ENCODE data around the gene OTUD5. TPM values are rescaled to one million over a fixed set of nuclear protein-coding genes. Genes with fewer than 3 reads are reported as not detected.
A peak's percentile ranks its signal among the peaks of the same experiment; 100 is the strongest.

The OTUD5 gene
- total and polyA plus RNA-seq, 2 experiments from 2014 or later, result 27.0 to 43.4 TPM

GRCh38 chrX:48958635-48959094, 1.3 kb upstream of the OTUD5 start:
- Histone ChIP-seq H3F3A (ENCODE audit: insufficient read depth) (peaks cover 11% of the 10 kb centered on the region), H3K36me3 (ENCODE audit: low read depth) (no peaks in the 10 kb centered on the region), H3K9ac (peak overlapping the region; percentile 99), H3K9me2 (ENCODE audit: insufficient read depth) (no peaks in the 10 kb centered on the region), H4K20me1 (ENCODE audit: insufficient read depth) (no peaks in the 10 kb centered on the region), H3K4me3 (peak overlapping the region; percentile 77), H2AFZ (peak overlapping the region; percentile 84), H3K27ac (peak overlapping the region; percentile 100), H3K4me2 (ENCODE audit: unreplicated experiment) (peak overlapping the region; percentile 96), H3K4me1 (ENCODE audit: insufficient read depth) (peaks cover 15% of the 10 kb centered on the region; the same call in 1 of the 2 replicates), H3K27me3 (replicated peaks; ENCODE audit: insufficient read depth) (no peaks in the 10 kb centered on the region), H3K79me2 (ENCODE audit: insufficient read depth) (peaks cover 34% of the 10 kb centered on the region), H3K9me3 (ENCODE audit: low read depth) (no peaks in the 10 kb centered on the region)
- TF ChIP-seq EZH2 (IDR thresholded peaks at IDR 0.05; ENCODE audit: insufficient read depth, poor library complexity, severe bottlenecking) (no peak), EZH2phosphoT487 (IDR thresholded peaks at IDR 0.05; ENCODE audit: insufficient read depth, low read depth) (no peak)
- peak; percentile 86 for DNase-seq
- in situ Hi-C loops (cut with MboI), result no loop called here
- 1 to 2% methylated on average over 20 to 21 of the region's 21 CpGs for WGBS, 2 experiments (ENCODE audit: low coverage in 1 of 2, low lambda C conversion rate in 2 of 2, missing lambda C conversion rate in 2 of 2)

- H3K9ac ChIP-seq, result peak overlapping the region; percentile 99
- H3K36me3 ChIP-seq (ENCODE audit: low read depth), result no peaks in the 10 kb centered on the region
- H3K27me3 ChIP-seq (replicated peaks; ENCODE audit: insufficient read depth), result no peaks in the 10 kb centered on the region
- peaks cover 15% of the 10 kb centered on the region; the same call in 1 of the 2 replicates for H3K4me1 ChIP-seq (ENCODE audit: insufficient read depth)
- 0 out of 2 replicates have a peak overlapping the region, but pooled peaks have one; percentile 44 for H2AFZ ChIP-seq
- no peaks in the 10 kb centered on the region for H4K20me1 ChIP-seq (ENCODE audit: insufficient read depth)
- H3K4me3 ChIP-seq, result peak overlapping the region; percentile 85
- no peaks in the 10 kb centered on the region for H3K9me2 ChIP-seq (ENCODE audit: insufficient read depth)
- H3K4me2 ChIP-seq (ENCODE audit: unreplicated experiment), result peak overlapping the region; percentile 96
- in situ Hi-C loops (cut with MboI), result no loop called here
- no peaks in the 10 kb centered on the region for H3K9me3 ChIP-seq (ENCODE audit: low read depth)
- peaks cover 41% of the 10 kb centered on the region for H3K79me2 ChIP-seq (ENCODE audit: insufficient read depth)
- peak overlapping the region; percentile 100 for H3K27ac ChIP-seq
- TF ChIP-seq EZH2 (IDR thresholded peaks at IDR 0.05; ENCODE audit: insufficient read depth, poor library complexity, severe bottlenecking), result no peak
- no peak for TF ChIP-seq EZH2phosphoT487 (IDR thresholded peaks at IDR 0.05; ENCODE audit: insufficient read depth, low read depth)
- 1% methylated on average over 38 to 59 of the region's 66 CpGs for WGBS, 2 experiments (ENCODE audit: low coverage in 1 of 2, low lambda C conversion rate in 2 of 2, missing lambda C conversion rate in 2 of 2)
- DNase-seq, result peak; percentile 96
- H3F3A ChIP-seq (ENCODE audit: insufficient read depth), result peaks cover 11% of the 10 kb centered on the region
These were observed 624 bp upstream of the OTUD5 start for GRCh38 chrX:48957827-48958634.

- H3K9me2 ChIP-seq (ENCODE audit: insufficient read depth), result no peaks in the 10 kb centered on the region
- H3K79me2 ChIP-seq (ENCODE audit: insufficient read depth), result peaks cover 52% of the 10 kb centered on the region
- H2AFZ ChIP-seq, result no peak overlapping the region
- H3K4me2 ChIP-seq (ENCODE audit: unreplicated experiment), result peak overlapping the region; percentile 85
- no peak for TF ChIP-seq EZH2 (IDR thresholded peaks at IDR 0.05; ENCODE audit: insufficient read depth, poor library complexity, severe bottlenecking)
- H3K4me1 ChIP-seq (ENCODE audit: insufficient read depth), result peaks cover 15% of the 10 kb centered on the region; the same call in 1 of the 2 replicates
- peak overlapping the region; percentile 85 for H3K4me3 ChIP-seq
- peak overlapping the region; percentile 99 for H3K9ac ChIP-seq
- WGBS, 2 experiments (ENCODE audit: low coverage in 1 of 2, low lambda C conversion rate in 2 of 2, missing lambda C conversion rate in 2 of 2), result 0 to 3% methylated on average over 12 to 38 of the region's 61 CpGs
- no peaks in the 10 kb centered on the region for H3K27me3 ChIP-seq (replicated peaks; ENCODE audit: insufficient read depth)
- no peaks in the 10 kb centered on the region for H4K20me1 ChIP-seq (ENCODE audit: insufficient read depth)
- in situ Hi-C loops (cut with MboI), result no loop called here
- H3K36me3 ChIP-seq (ENCODE audit: low read depth), result no peaks in the 10 kb centered on the region
- H3K9me3 ChIP-seq (ENCODE audit: low read depth), result no peaks in the 10 kb centered on the region
- peak overlapping the region; percentile 100 for H3K27ac ChIP-seq
- DNase-seq, result peak; percentile 48
- peaks cover 11% of the 10 kb centered on the region for H3F3A ChIP-seq (ENCODE audit: insufficient read depth)
These were observed 536 bp downstream of the OTUD5 start for GRCh38 chrX:48956728-48957414.

- Histone ChIP-seq H3K36me3 (ENCODE audit: low read depth) (no peaks in the 10 kb centered on the region), H4K20me1 (ENCODE audit: insufficient read depth) (no peaks in the 10 kb centered on the region), H3K79me2 (ENCODE audit: insufficient read depth) (peaks cover 96% of the 10 kb centered on the region), H3K4me2 (ENCODE audit: unreplicated experiment) (no peak overlapping the region), H3F3A (ENCODE audit: insufficient read depth) (no peaks in the 10 kb centered on the region), H3K9ac (no peak overlapping the region), H2AFZ (no peak overlapping the region), H3K27ac (no peak overlapping the region), H3K27me3 (replicated peaks; ENCODE audit: insufficient read depth) (no peaks in the 10 kb centered on the region), H3K4me3 (no peak overlapping the region), H3K9me3 (ENCODE audit: low read depth) (no peaks in the 10 kb centered on the region), H3K9me2 (ENCODE audit: insufficient read depth) (no peaks in the 10 kb centered on the region), H3K4me1 (ENCODE audit: insufficient read depth) (no peaks in the 10 kb centered on the region)
- no peak for DNase-seq
- 100% methylated on average over 1 of the region's 1 CpG for WGBS, 2 experiments (ENCODE audit: low coverage in 1 of 2, low lambda C conversion rate in 2 of 2, missing lambda C conversion rate in 2 of 2)
- TF ChIP-seq EZH2 (IDR thresholded peaks at IDR 0.05; ENCODE audit: insufficient read depth, poor library complexity, severe bottlenecking), result no peak
- TF ChIP-seq EZH2phosphoT487 (IDR thresholded peaks at IDR 0.05; ENCODE audit: insufficient read depth, low read depth), result no peak
- in situ Hi-C loops (cut with MboI), result loop anchor here (25.0 kb wide), 1 partner anchor 89 kb away; the partner anchor contains the start of gene TFE3
These were observed 8.8 kb downstream of the OTUD5 start for GRCh38 chrX:48948589-48948988.

Data from GM23248 (cell line).